Pancreas (tissue), 10 donors: Measurements from ENCODE around the gene SRP19. TPM values are rescaled to one million over a fixed set of nuclear protein-coding genes. Genes with fewer than 3 reads are reported as not detected.
"Not testable (repeated sequence)": the region's sequence is repeated elsewhere in the genome, so short reads cannot be mapped to it uniquely, and the experiment has no call there.

ENCODE experiments used
- ATAC-seq, 4 donors: fragments of 200-7000 bp; cut with Tn5 transposase; one replicate each; pipeline versions ENCODE4 v1.8.0 to v1.9.1; 2020; ENCODE audit warnings: mild to moderate bottlenecking in 4 of 4, moderate library complexity in 4 of 4
- DNase-seq, 6 donors: peaks; one replicate each; pipeline ENCODE4 v3.0.0-alpha.2; 2020
- FAIRE-seq: peaks from 2 replicates; lab custom pipeline; 2012; peaks lifted over from hg19 to GRCh38; lab: Jason Lieb, UNC
- H3K27ac ChIP-seq, 4 donors: fragments of 200-600 bp; sonication (generic); 1 replicate in 3 of 4; 2 replicates in 1 of 4; pipeline versions ENCODE4 v1.5.0 to v1.8.0; 2020
- H3K27me3 ChIP-seq, 4 donors: fragments of 200-600 bp; one replicate each; pipeline ENCODE4 v1.8.0; 2021
- H3K36me3 ChIP-seq, 3 donors: fragments of 200-600 bp; sonication (generic) in 1 of 3; one replicate each; pipeline versions ENCODE4 v1.5.0 to v1.8.0; 2020 to 2021
- H3K4me1 ChIP-seq, 3 donors: fragments of 200-600 bp; one replicate each; pipeline ENCODE4 v1.8.0; 2021
- H3K4me3 ChIP-seq, 4 donors: fragments of 200-600 bp; sonication (generic) in 2 of 4; one replicate each; pipeline versions ENCODE4 v1.5.0 to v1.8.0; 2020 to 2021
- H3K9me3 ChIP-seq, 4 donors: fragments of 200-600 bp; one replicate each; pipeline ENCODE4 v1.8.0; 2021
- CTCF ChIP-seq, 4 donors: fragments of 200-600 bp; sonication (generic) in 3 of 4; IDR thresholded peaks; one replicate each; pipeline versions ENCODE4 v1.5.0 to v1.8.0; 2021; ENCODE audit warnings: antibody characterized with exemption in 4 of 4
- WGBS, 2 donors: extraction: QIAGEN DNeasy Blood & Tissue Kit; methylation state at CpG; one replicate each; pipeline ENCODE4 v1.1.7; 2013; 5-methylcytosine and 5-hydroxymethylcytosine counted together
- intact Hi-C, 3 donors: fragments of 100-400 bp; cut with DNase I; formaldehyde crosslinking; loops; one replicate each; pipeline versions ENCODE4 v1.11.1 to v1.14.2; 2022
- polyA plus RNA-seq, 2 donors: library from polyadenylated mRNA; stranded (reverse); fragments of 200-250 nt; gene quantifications; one replicate each; pipeline ENCODE4 v1.2.3, GENCODE V29; 2013
- total RNA-seq, 6 donors: library from RNA; stranded (reverse); fragmentation: NEBNext Ultra II Directional in 4 of 6; extraction: Animal tissue kit (Norgen Biotek cat#: 25700) in 4 of 6; gene quantifications; one replicate each; pipeline versions ENCODE4 v1.2.1 to v1.2.4, GENCODE V29; 2021 to 2023
- donor health status: healthy with polysubstance abuse.
- donor health status: DM: no; HTN: no; CAD: no; lungs with moderate emphysema.
- donor health status: DM: no; HTN: no; CAD: no.
- donor health status: control.
- donor health status: control.
- donor health status: Bipolar disorder and iron deficiency.
- donor health status: DM: yes; HTN: yes; CAD: no.
- donor health status: DM: no; HTN: no; CAD: no.
- donor health status: DM: no; HTN: no; CAD: no.
- donor health status: DM: yes; HTN: yes; CAD: no.

The SRP19 gene
- total and polyA plus RNA-seq, 8 donors, result 12.4 to 72.4 (median 22.1) TPM

GRCh38 chr5:112857866-112858265, 3.2 kb upstream of the SRP19 start:
- intact Hi-C loops, result no loop called here

DNA sequence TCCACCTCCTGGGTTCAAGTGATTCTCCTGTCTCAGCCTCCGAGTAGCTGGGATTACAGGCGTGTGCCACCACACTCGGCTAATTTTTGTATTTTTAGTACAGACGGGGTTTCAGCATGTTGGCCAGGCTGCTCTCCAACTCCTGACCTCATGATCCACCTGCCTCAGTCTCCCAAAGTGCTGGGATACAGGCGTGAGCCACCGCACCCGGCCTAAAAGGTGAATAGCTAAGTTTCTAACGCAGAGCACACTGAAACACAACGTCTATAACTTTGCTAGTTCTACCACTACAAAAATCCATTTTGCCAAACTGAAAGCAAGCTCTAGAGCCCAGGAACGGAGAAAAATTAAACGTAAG, 537 bp upstream of the SRP19 start:
- Histone ChIP-seq H3K4me3 (peak overlapping the region; percentile 56 to 93 (median 73)), H3K27ac (peak overlapping the region; percentile 58 to 80 (median 72)), H3K4me1 (peaks cover 3 to 26% (median 13%) of the 10 kb centered on the region in 3 donors), H3K36me3 (peaks cover 0 to 10% (median 8%) of the 10 kb centered on the region in 3 donors)
- H3K27me3 ChIP-seq, H3K9me3 ChIP-seq, DNase-seq, ATAC-seq, FAIRE-seq, intact Hi-C loops: not testable (repeated sequence)
- WGBS, 2 donors, result 74 to 77% methylated on average over 11 of the region's 11 CpGs

More at GRCh38 chr5:112857866-112858265, 3.2 kb upstream of the SRP19 start:
- no peak for DNase-seq
- Histone ChIP-seq H3K27me3 (no peaks in the 10 kb centered on the region), H3K4me3 (no peak overlapping the region), H3K36me3 (no peaks in the 10 kb centered on the region), H3K27ac (no peak overlapping the region), H3K9me3 (no peaks in the 10 kb centered on the region), H3K4me1 (peaks cover 0 to 10% (median 3%) of the 10 kb centered on the region in 3 donors)
- no peak for TF ChIP-seq CTCF (IDR thresholded peaks at IDR 0.05)
- ATAC-seq, result no peak
- no peak for FAIRE-seq

GRCh38 chr5:112861638-112861985, 525 bp downstream of the SRP19 start:
- H3K4me1 ChIP-seq, result peaks cover 3 to 26% (median 13%) of the 10 kb centered on the region in 3 donors
- H3K27ac ChIP-seq, result peak overlapping the region; percentile 58 to 80 (median 72)
- ATAC-seq (peak in 1 of 4 donors; percentile 13), FAIRE-seq (no peak), DNase-seq (no peak)
- H3K9me3 ChIP-seq, result no peaks in the 10 kb centered on the region
- intact Hi-C loops, result no loop called here
- peaks cover 0 to 18% (median 8%) of the 10 kb centered on the region in 3 donors for H3K36me3 ChIP-seq
- H3K4me3 ChIP-seq, result peak overlapping the region; percentile 56 to 93 (median 73)
- 0% methylated on average over 8 of the region's 8 CpGs for WGBS, 2 donors
- no peaks in the 10 kb centered on the region for H3K27me3 ChIP-seq
- no peak for TF ChIP-seq CTCF (IDR thresholded peaks at IDR 0.05)

GRCh38 chr5:112862085-112862484, 998 bp downstream of the SRP19 start:
- no peak for TF ChIP-seq CTCF (IDR thresholded peaks at IDR 0.05)
- Histone ChIP-seq H3K4me1 (peaks cover 3 to 26% (median 13%) of the 10 kb centered on the region in 3 donors), H3K27ac (no peak overlapping the region), H3K27me3 (no peaks in the 10 kb centered on the region), H3K36me3 (peaks cover 0 to 22% (median 8%) of the 10 kb centered on the region in 3 donors), H3K4me3 (peak overlapping the region; percentile 56 to 93 (median 73)), H3K9me3 (no peaks in the 10 kb centered on the region)
- intact Hi-C loops, result no loop called here
- WGBS, 2 donors, result 11 to 19% methylated on average over 9 of the region's 9 CpGs
- FAIRE-seq (no peak), ATAC-seq (peak in 2 of 4 donors; percentile 5 to 17), DNase-seq (no peak)

DNA sequence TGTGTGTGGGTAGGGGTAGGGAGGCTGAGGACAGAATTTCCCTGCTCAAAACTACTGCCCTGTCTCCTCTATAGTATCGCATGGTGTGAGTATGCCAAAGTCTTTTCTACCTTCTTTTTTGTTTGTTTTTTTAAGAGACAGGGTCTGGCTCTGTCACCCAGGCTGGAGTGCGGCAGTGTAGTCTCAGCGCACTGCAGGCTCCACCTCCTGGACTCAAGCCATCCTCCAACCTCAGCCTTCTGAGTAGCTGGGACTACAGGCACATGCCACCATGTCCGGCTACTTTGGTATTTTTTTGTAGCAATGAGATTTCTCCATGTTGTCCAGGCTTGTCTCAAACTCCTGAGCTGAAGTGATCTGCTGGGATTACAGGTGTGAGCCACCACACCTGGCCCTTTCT, 2.5 kb downstream of the SRP19 start:
- FAIRE-seq (no peak), ATAC-seq (peak; percentile 41 to 59 (median 48)), DNase-seq (peak in 5 of 6 donors; percentile 55 to 74 (median 66))
- Histone ChIP-seq H3K4me3 (peak overlapping the region in 2 of 4 donors; percentile 66 to 80), H3K9me3 (no peaks in the 10 kb centered on the region), H3K27ac (no peak overlapping the region), H3K4me1 (peaks cover 3 to 26% (median 13%) of the 10 kb centered on the region in 3 donors), H3K36me3 (peaks cover 0 to 29% (median 8%) of the 10 kb centered on the region in 3 donors), H3K27me3 (no peaks in the 10 kb centered on the region)
- no peak for TF ChIP-seq CTCF (IDR thresholded peaks at IDR 0.05)
- intact Hi-C loops, result no loop called here
- WGBS, 2 donors, result 33 to 35% methylated on average over 4 of the region's 4 CpGs
